Fibroblast of lung (primary cell): ENCODE measurements around the gene LTBP1.

Experiments
- CTCF ChIP-seq, 2 donors: IDR thresholded peaks in 1 of 2; conservative IDR thresholded peaks in 1 of 2; 1 replicate in 1 of 2; 2 replicates in 1 of 2; pipeline ENCODE4 v1.5.1; 2011 to 2012; ENCODE audit warnings: low read length in 2 of 2, control low read depth in 1 of 2, inconsistent platforms in 1 of 2, low read depth in 1 of 2, mild to moderate bottlenecking in 1 of 2
- EZH2 ChIP-seq: IDR thresholded peaks from 2 replicates; pipeline ENCODE4 v1.5.1; 2012; ENCODE audit warnings: low read length, control low read depth, mild to moderate bottlenecking; ENCODE audit errors: missing control alignments

GRCh38 chr2:33241581-33241980, 294.8 kb downstream of the LTBP1 start:
- no peak for TF ChIP-seq CTCF (conservative IDR thresholded peaks at IDR 0.05 in 1 of 2, IDR thresholded peaks at IDR 0.05 in 1 of 2; ENCODE audit: low read depth in 1 of 2, low read length in 2 of 2)
- TF ChIP-seq EZH2, result no peak
